ENCODE data around the gene RAC3.
A peak's percentile ranks its signal among the peaks of the same experiment; 100 is the strongest.

RAC3 gene

GRCh38 chr17:82025401-82026107 is 5.9 kb upstream of the RAC3 start:
- no peak overlapping the region for H4K8ac ChIP-seq (ENCODE audit: low read depth, low read length)
- H3K4me2 ChIP-seq (ENCODE audit: insufficient read depth, low read length, poor library complexity, severe bottlenecking) = no peak overlapping the region
- H2AK5ac ChIP-seq (ENCODE audit: low read depth, low read length) = peak overlapping the region; percentile 70
- peak overlapping the region; percentile 77 for H3K9ac ChIP-seq (ENCODE audit: low read depth, low read length, poor library complexity)
- H3K79me1 ChIP-seq (ENCODE audit: low read depth, low read length) = peaks cover 23% of the 10 kb centered on the region
- H3K18ac ChIP-seq (ENCODE audit: low read length) = no peak overlapping the region
- WGBS, 2 donors (ENCODE audit: extremely low coverage in 2 of 2, insufficient read length in 2 of 2, insufficient replicate concordance in 1 of 2) = no CpG with 5 or more reads among the region's 25 CpGs
- no peak overlapping the region for H2BK12ac ChIP-seq (ENCODE audit: low read length)
- H2BK120ac ChIP-seq (ENCODE audit: low read depth, low read length) = no peak overlapping the region
- peaks cover 0 to 2% of the 10 kb centered on the region in 2 donors for H3K9me3 ChIP-seq (replicated peaks in 1 of 2; ENCODE audit: control insufficient read depth in 2 of 2, insufficient read depth in 1 of 2, low read depth in 1 of 2, low read length in 2 of 2)
- H3K4me1 ChIP-seq (ENCODE audit: control insufficient read depth in 2 of 2, insufficient read depth in 1 of 2, low read depth in 1 of 2, low read length in 2 of 2) = peaks cover 9 to 13% of the 10 kb centered on the region in 2 donors
- H3K27ac ChIP-seq (replicated peaks; ENCODE audit: low read length) = no peak overlapping the region
- H2BK5ac ChIP-seq (ENCODE audit: low read length) = peak overlapping the region; percentile 94
- peaks cover 13 to 29% of the 10 kb centered on the region in 2 donors for H3K36me3 ChIP-seq (replicated peaks in 1 of 2; ENCODE audit: control insufficient read depth in 2 of 2, insufficient read depth in 2 of 2, low read length in 2 of 2)
- H3K23ac ChIP-seq (ENCODE audit: low read depth, low read length, poor library complexity) = peak overlapping the region; percentile 65
- no peak overlapping the region for H3K4me3 ChIP-seq (ENCODE audit: low read length in 2 of 2)
- H3K4ac ChIP-seq (ENCODE audit: low read length) = no peak overlapping the region
- H4K91ac ChIP-seq (ENCODE audit: low read depth, low read length, poor library complexity) = no peak overlapping the region
- H2AFZ ChIP-seq (ENCODE audit: low read length) = no peak overlapping the region
- no peaks in the 10 kb centered on the region for H3K27me3 ChIP-seq (ENCODE audit: control insufficient read depth in 3 of 3, insufficient read depth in 3 of 3, low read depth in 1 of 3, low read length in 3 of 3)
- H3K14ac ChIP-seq (ENCODE audit: low read length) = no peak overlapping the region
- DNase-seq (ENCODE audit: low spot score) = no peak
- no peak overlapping the region for H2BK15ac ChIP-seq (ENCODE audit: low read length)

DNA sequence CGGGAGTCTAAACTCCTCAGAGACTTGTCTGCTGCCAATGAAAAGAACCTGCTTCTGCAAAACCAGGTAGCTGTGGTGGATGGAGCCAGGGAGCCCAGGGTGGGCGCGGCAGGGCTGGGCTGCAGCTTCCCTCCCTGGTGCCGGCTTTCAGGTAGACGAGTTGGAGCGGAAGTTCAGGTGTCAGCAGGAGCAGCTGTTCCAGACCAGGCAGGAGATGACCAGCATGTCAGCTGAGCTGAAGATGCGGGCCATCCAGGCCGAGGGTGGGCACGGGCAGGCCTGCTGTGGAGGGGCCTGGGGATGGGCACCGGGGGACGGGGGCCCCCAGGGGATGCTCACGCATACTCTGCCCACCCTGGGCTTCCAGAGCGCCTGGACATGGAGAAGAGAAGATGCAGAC is 3.2 kb upstream of the RAC3 start:
- WGBS, 2 donors (ENCODE audit: extremely low coverage in 2 of 2, insufficient read length in 2 of 2, insufficient replicate concordance in 1 of 2) = no CpG with 5 or more reads among the region's 13 CpGs

DNA sequence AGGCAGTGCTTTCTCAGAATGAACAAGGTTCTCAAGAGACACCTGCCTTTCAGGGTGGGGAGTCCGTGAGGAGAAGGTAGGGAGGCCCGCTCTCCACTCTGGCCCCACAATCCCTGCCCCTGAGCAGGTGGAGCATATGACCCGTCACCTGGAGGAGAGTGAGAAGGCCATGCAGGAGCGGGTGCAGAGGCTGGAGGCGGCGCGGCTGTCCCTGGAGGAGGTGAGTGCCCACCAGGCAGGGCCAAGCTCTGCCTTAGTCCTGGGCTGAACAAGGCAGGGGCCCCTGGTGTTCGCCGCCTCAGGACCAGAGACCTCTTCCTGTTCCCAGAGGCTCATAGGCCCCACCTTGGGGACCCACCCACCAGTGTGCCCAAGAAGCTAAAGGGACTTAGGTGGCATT is 2.5 kb upstream of the RAC3 start:
- H3K18ac ChIP-seq (ENCODE audit: low read length) = no peak overlapping the region
- peaks cover 0 to 2% of the 10 kb centered on the region in 2 donors for H3K9me3 ChIP-seq (replicated peaks in 1 of 2; ENCODE audit: control insufficient read depth in 2 of 2, insufficient read depth in 1 of 2, low read depth in 1 of 2, low read length in 2 of 2)
- H2AK5ac ChIP-seq (ENCODE audit: low read depth, low read length) = no peak overlapping the region
- peaks cover 8 to 16% of the 10 kb centered on the region in 2 donors for H3K4me1 ChIP-seq (ENCODE audit: control insufficient read depth in 2 of 2, insufficient read depth in 1 of 2, low read depth in 1 of 2, low read length in 2 of 2)
- no peak overlapping the region for H3K14ac ChIP-seq (ENCODE audit: low read length)
- H3K4ac ChIP-seq (ENCODE audit: low read length) = no peak overlapping the region
- H2AFZ ChIP-seq (ENCODE audit: low read length) = no peak overlapping the region
- peaks cover 22 to 29% of the 10 kb centered on the region in 2 donors for H3K36me3 ChIP-seq (replicated peaks in 1 of 2; ENCODE audit: control insufficient read depth in 2 of 2, insufficient read depth in 2 of 2, low read length in 2 of 2)
- peak overlapping the region; percentile 58 for H2BK15ac ChIP-seq (ENCODE audit: low read length)
- H2BK5ac ChIP-seq (ENCODE audit: low read length) = no peak overlapping the region
- no peak overlapping the region for H2BK120ac ChIP-seq (ENCODE audit: low read depth, low read length)
- H4K91ac ChIP-seq (ENCODE audit: low read depth, low read length, poor library complexity) = no peak overlapping the region
- no peak overlapping the region for H3K27ac ChIP-seq (replicated peaks; ENCODE audit: low read length)
- H2BK12ac ChIP-seq (ENCODE audit: low read length) = peak overlapping the region; percentile 10
- no peak for DNase-seq (ENCODE audit: low spot score)
- H3K27me3 ChIP-seq (ENCODE audit: control insufficient read depth in 3 of 3, insufficient read depth in 3 of 3, low read depth in 1 of 3, low read length in 3 of 3) = no peaks in the 10 kb centered on the region
- H3K23ac ChIP-seq (ENCODE audit: low read depth, low read length, poor library complexity) = no peak overlapping the region
- no CpG with 5 or more reads among the region's 9 CpGs for WGBS, 2 donors (ENCODE audit: extremely low coverage in 2 of 2, insufficient read length in 2 of 2, insufficient replicate concordance in 1 of 2)
- H3K4me2 ChIP-seq (ENCODE audit: insufficient read depth, low read length, poor library complexity, severe bottlenecking) = no peak overlapping the region
- H3K4me3 ChIP-seq (ENCODE audit: low read length in 2 of 2) = no peak overlapping the region
- H3K9ac ChIP-seq (ENCODE audit: low read depth, low read length, poor library complexity) = no peak overlapping the region
- H4K8ac ChIP-seq (ENCODE audit: low read depth, low read length) = no peak overlapping the region
- H3K79me1 ChIP-seq (ENCODE audit: low read depth, low read length) = peaks cover 10% of the 10 kb centered on the region

More for the DNA sequence above, 3.2 kb upstream of the RAC3 start:
- H3K4ac ChIP-seq (ENCODE audit: low read length) = no peak overlapping the region
- no peak overlapping the region for H2BK120ac ChIP-seq (ENCODE audit: low read depth, low read length)
- no peak overlapping the region for H2AK5ac ChIP-seq (ENCODE audit: low read depth, low read length)
- no peak overlapping the region for H2BK15ac ChIP-seq (ENCODE audit: low read length)
- peaks cover 18 to 29% of the 10 kb centered on the region in 2 donors for H3K36me3 ChIP-seq (replicated peaks in 1 of 2; ENCODE audit: control insufficient read depth in 2 of 2, insufficient read depth in 2 of 2, low read length in 2 of 2)
- no peak overlapping the region for H4K91ac ChIP-seq (ENCODE audit: low read depth, low read length, poor library complexity)
- peaks cover 0 to 2% of the 10 kb centered on the region in 2 donors for H3K9me3 ChIP-seq (replicated peaks in 1 of 2; ENCODE audit: control insufficient read depth in 2 of 2, insufficient read depth in 1 of 2, low read depth in 1 of 2, low read length in 2 of 2)
- peak overlapping the region; percentile 39 for H2BK5ac ChIP-seq (ENCODE audit: low read length)
- no peak overlapping the region for H3K14ac ChIP-seq (ENCODE audit: low read length)
- peak overlapping the region; percentile 89 for H3K23ac ChIP-seq (ENCODE audit: low read depth, low read length, poor library complexity)
- H4K8ac ChIP-seq (ENCODE audit: low read depth, low read length) = no peak overlapping the region
- no peak overlapping the region for H3K18ac ChIP-seq (ENCODE audit: low read length)
- H3K79me1 ChIP-seq (ENCODE audit: low read depth, low read length) = peaks cover 6% of the 10 kb centered on the region
- H3K4me1 ChIP-seq (ENCODE audit: control insufficient read depth in 2 of 2, insufficient read depth in 1 of 2, low read depth in 1 of 2, low read length in 2 of 2) = peaks cover 10 to 20% of the 10 kb centered on the region in 2 donors
- H2BK12ac ChIP-seq (ENCODE audit: low read length) = no peak overlapping the region
- H2AFZ ChIP-seq (ENCODE audit: low read length) = no peak overlapping the region
- H3K4me2 ChIP-seq (ENCODE audit: insufficient read depth, low read length, poor library complexity, severe bottlenecking) = peak overlapping the region; percentile 11
- no peaks in the 10 kb centered on the region for H3K27me3 ChIP-seq (ENCODE audit: control insufficient read depth in 3 of 3, insufficient read depth in 3 of 3, low read depth in 1 of 3, low read length in 3 of 3)
- H3K27ac ChIP-seq (replicated peaks; ENCODE audit: low read length) = no peak overlapping the region
- DNase-seq (ENCODE audit: low spot score) = no peak
- H3K4me3 ChIP-seq (ENCODE audit: low read length in 2 of 2) = no peak overlapping the region
- H3K9ac ChIP-seq (ENCODE audit: low read depth, low read length, poor library complexity) = no peak overlapping the region

DNA sequence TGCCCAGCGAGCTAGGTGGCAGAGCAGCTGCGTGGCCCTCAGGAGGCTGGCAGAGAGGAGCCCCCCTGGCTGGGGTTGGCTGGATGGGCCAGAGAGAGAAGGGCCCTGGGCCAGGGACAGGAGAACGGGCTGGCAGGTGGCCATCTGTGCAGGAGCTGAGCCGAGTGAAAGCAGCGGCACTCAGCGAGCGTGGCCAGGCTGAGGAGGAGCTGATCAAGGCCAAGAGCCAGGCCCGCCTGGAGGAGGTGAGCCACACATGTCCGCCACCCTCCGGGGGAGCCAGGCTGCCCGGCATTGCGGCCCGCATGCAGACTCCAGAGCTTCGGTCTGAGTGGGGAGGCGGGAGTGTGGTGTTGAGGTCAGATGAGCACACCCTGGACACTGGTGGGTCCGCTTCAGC is 2.1 kb upstream of the RAC3 start:
- no peaks in the 10 kb centered on the region for H3K27me3 ChIP-seq (ENCODE audit: control insufficient read depth in 3 of 3, insufficient read depth in 3 of 3, low read depth in 1 of 3, low read length in 3 of 3)
- peak overlapping the region; percentile 44 for H3K9ac ChIP-seq (ENCODE audit: low read depth, low read length, poor library complexity)
- no peak overlapping the region for H2BK120ac ChIP-seq (ENCODE audit: low read depth, low read length)
- no peak overlapping the region for H2AFZ ChIP-seq (ENCODE audit: low read length)
- H3K18ac ChIP-seq (ENCODE audit: low read length) = no peak overlapping the region
- peaks cover 7% of the 10 kb centered on the region for H3K79me1 ChIP-seq (ENCODE audit: low read depth, low read length)
- H2AK5ac ChIP-seq (ENCODE audit: low read depth, low read length) = peak overlapping the region; percentile 86
- H3K4me2 ChIP-seq (ENCODE audit: insufficient read depth, low read length, poor library complexity, severe bottlenecking) = no peak overlapping the region
- H3K4me1 ChIP-seq (ENCODE audit: control insufficient read depth in 2 of 2, insufficient read depth in 1 of 2, low read depth in 1 of 2, low read length in 2 of 2) = peaks cover 5 to 12% of the 10 kb centered on the region in 2 donors
- peak overlapping the region; percentile 58 for H2BK15ac ChIP-seq (ENCODE audit: low read length)
- H3K23ac ChIP-seq (ENCODE audit: low read depth, low read length, poor library complexity) = peak overlapping the region; percentile 93
- no peak overlapping the region for H2BK5ac ChIP-seq (ENCODE audit: low read length)
- H3K4me3 ChIP-seq (ENCODE audit: low read length in 2 of 2) = no peak overlapping the region
- no peak overlapping the region for H3K14ac ChIP-seq (ENCODE audit: low read length)
- H4K8ac ChIP-seq (ENCODE audit: low read depth, low read length) = no peak overlapping the region
- DNase-seq (ENCODE audit: low spot score) = no peak
- H2BK12ac ChIP-seq (ENCODE audit: low read length) = no peak overlapping the region
- no peak overlapping the region for H3K27ac ChIP-seq (replicated peaks; ENCODE audit: low read length)
- H3K9me3 ChIP-seq (replicated peaks in 1 of 2; ENCODE audit: control insufficient read depth in 2 of 2, insufficient read depth in 1 of 2, low read depth in 1 of 2, low read length in 2 of 2) = peaks cover 0 to 2% of the 10 kb centered on the region in 2 donors
- H4K91ac ChIP-seq (ENCODE audit: low read depth, low read length, poor library complexity) = no peak overlapping the region
- no peak overlapping the region for H3K4ac ChIP-seq (ENCODE audit: low read length)
- peaks cover 22 to 29% of the 10 kb centered on the region in 2 donors for H3K36me3 ChIP-seq (replicated peaks in 1 of 2; ENCODE audit: control insufficient read depth in 2 of 2, insufficient read depth in 2 of 2, low read length in 2 of 2)
- WGBS, 2 donors (ENCODE audit: extremely low coverage in 2 of 2, insufficient read length in 2 of 2, insufficient replicate concordance in 1 of 2) = no CpG with 5 or more reads among the region's 16 CpGs
